Measurements from ENCODE around the gene ABHD16B.
A peak's percentile ranks its signal among the peaks of the same experiment; 100 is the strongest.
"Not testable (repeated sequence)": the region's sequence is repeated elsewhere in the genome, so short reads cannot be mapped to it uniquely, and the experiment has no call there.

Gene ABHD16B

GRCh38 chr20:63847237-63848002, 13.9 kb upstream of the ABHD16B start:
- no peak for TF ChIP-seq CTCF (IDR thresholded peaks at IDR 0.05; ENCODE audit: low read depth, low read length, missing control alignments)
- no peak overlapping the region for H3K27ac ChIP-seq
- in situ Hi-C loops (cut with HindIII; ENCODE audit: low pct_ligation_motif_present, low sequenced_read_pairs): no loop called here
- H3K27me3 ChIP-seq (replicated peaks): no peaks in the 10 kb centered on the region
- no peak overlapping the region for H3K4me3 ChIP-seq (ENCODE audit: low read depth, low read length)
- DNase-seq: no peak
- no peaks in the 10 kb centered on the region for H3K36me3 ChIP-seq (replicated peaks)

GRCh38 chr20:63848003-63848911, 13.0 kb upstream of the ABHD16B start:
- H3K4me3 ChIP-seq (ENCODE audit: low read depth, low read length): no peak overlapping the region
- no peaks in the 10 kb centered on the region for H3K27me3 ChIP-seq (replicated peaks)
- H3K36me3 ChIP-seq (replicated peaks): no peaks in the 10 kb centered on the region
- no peak overlapping the region for H3K27ac ChIP-seq
- DNase-seq: no peak
- TF ChIP-seq CTCF (IDR thresholded peaks at IDR 0.05; ENCODE audit: low read depth, low read length, missing control alignments): no peak
- in situ Hi-C loops (cut with HindIII; ENCODE audit: low pct_ligation_motif_present, low sequenced_read_pairs): no loop called here

- no peak overlapping the region for H3K27ac ChIP-seq
- TF ChIP-seq CTCF (IDR thresholded peaks at IDR 0.05; ENCODE audit: low read depth, low read length, missing control alignments): no peak
- no peaks in the 10 kb centered on the region for H3K36me3 ChIP-seq (replicated peaks)
- DNase-seq: no peak
- no peak overlapping the region for H3K4me3 ChIP-seq (ENCODE audit: low read depth, low read length)
- no peaks in the 10 kb centered on the region for H3K27me3 ChIP-seq (replicated peaks)
- in situ Hi-C loops (cut with HindIII; ENCODE audit: low pct_ligation_motif_present, low sequenced_read_pairs): no loop called here
Measured at GRCh38 chr20:63850689-63851547, 10.4 kb upstream of the ABHD16B start.

- in situ Hi-C loops (cut with HindIII; ENCODE audit: low pct_ligation_motif_present, low sequenced_read_pairs); H3K27ac ChIP-seq; H3K27me3 ChIP-seq (replicated peaks); H3K36me3 ChIP-seq (replicated peaks); DNase-seq; H3K4me3 ChIP-seq (ENCODE audit: low read depth, low read length): not testable (repeated sequence)
Measured at GRCh38 chr20:63851548-63851943, 9.8 kb upstream of the ABHD16B start.

GRCh38 chr20:63853733-63854068, 7.6 kb upstream of the ABHD16B start:
- in situ Hi-C loops (cut with HindIII; ENCODE audit: low pct_ligation_motif_present, low sequenced_read_pairs); H3K4me3 ChIP-seq (ENCODE audit: low read depth, low read length); H3K27me3 ChIP-seq (replicated peaks); DNase-seq; H3K36me3 ChIP-seq (replicated peaks); H3K27ac ChIP-seq: not testable (repeated sequence)

- in situ Hi-C loops (cut with HindIII; ENCODE audit: low pct_ligation_motif_present, low sequenced_read_pairs): no loop called here
- H3K27me3 ChIP-seq (replicated peaks): no peaks in the 10 kb centered on the region
- peak overlapping the region; percentile 9 for H3K4me3 ChIP-seq (ENCODE audit: low read depth, low read length)
- H3K36me3 ChIP-seq (replicated peaks): no peaks in the 10 kb centered on the region
- TF ChIP-seq CTCF (IDR thresholded peaks at IDR 0.05; ENCODE audit: low read depth, low read length, missing control alignments): no peak
- DNase-seq: no peak
- no peak overlapping the region for H3K27ac ChIP-seq
Measured at GRCh38 chr20:63854069-63854765, 7.1 kb upstream of the ABHD16B start.
